Colonic mucosa (tissue), 4 donors: ENCODE measurements around the gene TTLL3. TPM values are rescaled to one million over a fixed set of nuclear protein-coding genes. Genes with fewer than 3 reads are reported as not detected.

ENCODE experiments used
- DNase-seq: peaks from one replicate; pipeline ENCODE4 v3.0.0-alpha.2; 2020
- H3K27ac ChIP-seq: fragments of 200-600 bp; one replicate; pipeline ENCODE4 v1.8.0; 2021
- H3K27me3 ChIP-seq: fragments of 200-600 bp; one replicate; pipeline ENCODE4 v1.8.0; 2021
- H3K36me3 ChIP-seq: fragments of 200-600 bp; one replicate; pipeline ENCODE4 v1.8.0; 2021
- H3K4me1 ChIP-seq: fragments of 200-600 bp; one replicate; pipeline ENCODE4 v1.8.0; 2021; ENCODE audit warnings: mild to moderate bottlenecking
- H3K4me3 ChIP-seq: fragments of 200-600 bp; one replicate; pipeline ENCODE4 v1.8.0; 2021
- H3K9ac ChIP-seq, 2 donors: one replicate each; pipeline ENCODE4 v1.7.0; 2013; ENCODE audit warnings: control low read depth in 2 of 2, low read depth in 2 of 2, low read length in 2 of 2
- H3K9me3 ChIP-seq: fragments of 200-600 bp; one replicate; pipeline ENCODE4 v1.8.0; 2021
- intact Hi-C: fragments of 100-400 bp; cut with DNase I; formaldehyde crosslinking; loops from one replicate; pipeline ENCODE4 v1.14.1; 2022
- total RNA-seq, 2 donors: library from RNA; stranded (reverse); fragmentation: NEBNext Ultra II Directional in 1 of 2; extraction: Animal tissue kit (Norgen Biotek cat#: 25700) in 1 of 2; gene quantifications; one replicate each; pipeline ENCODE4 v1.2.1, GENCODE V29; 2021
- TF ChIP-seq, protein P1 (sequence below): fragments of 200-600 bp; IDR thresholded peaks from one replicate; pipeline ENCODE4 v1.8.0; 2022; ENCODE audit warnings: antibody characterized with exemption, mild to moderate bottlenecking
- donor health status: healthy.
- donor health status: DM: no; HTN: no; CAD: no.
- donor health status: DM: no; HTN: no; CAD: no.

TTLL3 gene
- total RNA-seq, 2 donors from 2014 or later = 25.0 to 28.7 TPM

GRCh38 chr3:9780458-9780812 lies 29.6 kb upstream of the TTLL3 start:
- H3K9ac ChIP-seq = no peak overlapping the region
- intact Hi-C loops = no loop called here
- no peaks in the 10 kb centered on the region for H3K9me3 ChIP-seq
- TF ChIP-seq, protein P1, sequence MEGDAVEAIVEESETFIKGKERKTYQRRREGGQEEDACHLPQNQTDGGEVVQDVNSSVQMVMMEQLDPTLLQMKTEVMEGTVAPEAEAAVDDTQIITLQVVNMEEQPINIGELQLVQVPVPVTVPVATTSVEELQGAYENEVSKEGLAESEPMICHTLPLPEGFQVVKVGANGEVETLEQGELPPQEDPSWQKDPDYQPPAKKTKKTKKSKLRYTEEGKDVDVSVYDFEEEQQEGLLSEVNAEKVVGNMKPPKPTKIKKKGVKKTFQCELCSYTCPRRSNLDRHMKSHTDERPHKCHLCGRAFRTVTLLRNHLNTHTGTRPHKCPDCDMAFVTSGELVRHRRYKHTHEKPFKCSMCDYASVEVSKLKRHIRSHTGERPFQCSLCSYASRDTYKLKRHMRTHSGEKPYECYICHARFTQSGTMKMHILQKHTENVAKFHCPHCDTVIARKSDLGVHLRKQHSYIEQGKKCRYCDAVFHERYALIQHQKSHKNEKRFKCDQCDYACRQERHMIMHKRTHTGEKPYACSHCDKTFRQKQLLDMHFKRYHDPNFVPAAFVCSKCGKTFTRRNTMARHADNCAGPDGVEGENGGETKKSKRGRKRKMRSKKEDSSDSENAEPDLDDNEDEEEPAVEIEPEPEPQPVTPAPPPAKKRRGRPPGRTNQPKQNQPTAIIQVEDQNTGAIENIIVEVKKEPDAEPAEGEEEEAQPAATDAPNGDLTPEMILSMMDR = no peak
- H3K27me3 ChIP-seq = no peaks in the 10 kb centered on the region
- H3K27ac ChIP-seq = no peak overlapping the region
- no peak overlapping the region for H3K4me3 ChIP-seq
- DNase-seq = no peak
- H3K36me3 ChIP-seq = no peaks in the 10 kb centered on the region
- no peaks in the 10 kb centered on the region for H3K4me1 ChIP-seq

GRCh38 chr3:9780910-9781309 lies 29.2 kb upstream of the TTLL3 start:
- Histone ChIP-seq H3K9ac (no peak overlapping the region), H3K4me3 (no peak overlapping the region), H3K27me3 (no peaks in the 10 kb centered on the region), H3K36me3 (no peaks in the 10 kb centered on the region), H3K9me3 (no peaks in the 10 kb centered on the region), H3K4me1 (no peaks in the 10 kb centered on the region), H3K27ac (no peak overlapping the region)
- TF ChIP-seq, protein P1 = no peak
- no peak for DNase-seq
- intact Hi-C loops = no loop called here

DNA sequence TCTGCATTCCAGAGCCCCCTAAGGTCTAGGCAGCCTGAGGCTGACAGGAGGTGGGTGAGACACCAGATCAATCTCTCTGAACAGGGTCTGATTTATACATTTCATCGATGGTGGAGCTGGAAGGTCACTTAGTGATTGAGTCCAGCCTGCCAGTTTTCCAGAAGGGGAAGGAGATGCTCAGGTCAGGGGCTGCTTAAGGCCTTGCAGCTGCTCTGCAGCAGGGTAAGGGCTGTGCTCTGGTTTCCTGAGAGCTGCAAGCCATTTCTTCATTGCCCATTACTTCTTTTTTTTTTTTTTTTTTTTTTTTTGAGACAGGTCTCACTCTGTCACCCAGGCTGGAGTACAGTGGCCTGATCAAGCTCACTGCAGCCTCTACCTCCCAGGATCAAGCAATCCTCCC lies 28.5 kb upstream of the TTLL3 start:
- no peak overlapping the region for H3K9ac ChIP-seq
- intact Hi-C loops = no loop called here

GRCh38 chr3:9781978-9782603 lies 28.0 kb upstream of the TTLL3 start:
- Histone ChIP-seq H3K9me3 (no peaks in the 10 kb centered on the region), H3K9ac (no peak overlapping the region), H3K4me1 (no peaks in the 10 kb centered on the region), H3K27me3 (no peaks in the 10 kb centered on the region), H3K27ac (no peak overlapping the region), H3K36me3 (no peaks in the 10 kb centered on the region), H3K4me3 (no peak overlapping the region)
- DNase-seq = no peak
- intact Hi-C loops = no loop called here
- TF ChIP-seq, protein P1 = no peak

More for the DNA sequence above, 28.5 kb upstream of the TTLL3 start:
- no peak for DNase-seq
- Histone ChIP-seq H3K27ac (no peak overlapping the region), H3K4me3 (no peak overlapping the region), H3K9me3 (no peaks in the 10 kb centered on the region), H3K27me3 (no peaks in the 10 kb centered on the region), H3K4me1 (no peaks in the 10 kb centered on the region), H3K36me3 (no peaks in the 10 kb centered on the region)
- TF ChIP-seq, protein P1 = no peak

- no peaks in the 10 kb centered on the region for H3K4me1 ChIP-seq
- no peak overlapping the region for H3K4me3 ChIP-seq
- DNase-seq = no peak
- TF ChIP-seq, protein P1 = no peak
- H3K27ac ChIP-seq = no peak overlapping the region
- intact Hi-C loops = no loop called here
- H3K9me3 ChIP-seq = no peaks in the 10 kb centered on the region
- no peak overlapping the region for H3K9ac ChIP-seq
- no peaks in the 10 kb centered on the region for H3K27me3 ChIP-seq
- no peaks in the 10 kb centered on the region for H3K36me3 ChIP-seq
Observed at GRCh38 chr3:9782770-9783169, 27.3 kb upstream of the TTLL3 start.
